ENCODE measurements around the gene STX5.
A peak's percentile ranks its signal among the peaks of the same experiment; 100 is the strongest.

Gene STX5

DNA sequence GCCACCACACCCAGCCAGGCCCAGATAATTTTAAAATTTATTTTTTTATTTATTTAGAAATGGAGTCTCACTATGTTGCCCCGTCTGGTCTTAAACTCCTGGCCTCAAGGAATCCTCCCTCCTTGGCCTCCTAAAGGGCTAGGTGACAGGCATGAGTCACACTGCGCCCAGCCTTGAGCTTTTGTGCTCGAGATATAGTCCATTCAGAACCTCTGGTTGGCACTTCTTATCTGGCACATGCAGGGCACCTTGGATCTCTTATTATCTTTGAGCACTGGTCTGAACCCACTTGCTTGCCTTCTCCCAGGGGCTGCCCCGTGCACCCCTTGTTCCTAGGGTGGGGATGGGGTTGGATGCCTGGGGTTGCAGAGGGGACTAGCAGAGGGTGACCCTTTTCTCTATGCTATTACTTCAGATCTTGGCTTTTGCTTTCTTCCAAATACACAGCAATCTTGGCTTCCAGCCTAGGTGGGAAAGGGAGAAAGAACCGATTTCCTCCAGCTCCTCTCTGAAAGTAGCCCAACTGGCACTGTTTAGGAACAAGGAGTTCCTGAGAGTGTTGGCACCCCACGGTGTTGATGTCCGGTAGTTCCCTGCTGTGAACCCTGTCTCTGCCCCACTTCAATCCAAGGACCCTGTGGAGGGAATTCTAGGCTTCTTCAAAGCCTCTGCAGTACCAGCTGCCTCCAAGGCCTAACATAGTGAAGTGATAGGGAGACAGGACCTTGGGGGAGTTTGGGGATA is 47.6 kb upstream of the STX5 start:
- Histone ChIP-seq H3K4me3 (ENCODE audit: low read depth in 1 of 2, low read length in 2 of 2) (peak overlapping the region in 1 of 2 experiments; percentile 83; a peak in 2 of 4 replicates), H3K27me3 (ENCODE audit: insufficient read depth, low read length, poor library complexity) (no peaks in the 10 kb centered on the region), H3K4me2 (ENCODE audit: insufficient read depth, low read length) (peak overlapping the region; percentile 85), H3K9me3 (ENCODE audit: insufficient read depth, low read length, severe bottlenecking) (no peaks in the 10 kb centered on the region), H4K20me1 (ENCODE audit: insufficient read depth, low read length) (peaks cover 27% of the 10 kb centered on the region), H3K36me3 (ENCODE audit: insufficient read depth, low read length) (peaks cover 66% of the 10 kb centered on the region), H3K9ac (ENCODE audit: low read depth, low read length) (peak overlapping the region; percentile 87), H2AFZ (ENCODE audit: low read depth, low read length) (no peak overlapping the region; the same call in 1 of the 2 replicates), H3K79me2 (ENCODE audit: insufficient read depth, low read length) (peaks cover 72% of the 10 kb centered on the region), H3K4me1 (ENCODE audit: insufficient read depth, low read length) (peaks cover 42% of the 10 kb centered on the region), H3K27ac (ENCODE audit: low read length) (peak overlapping the region; percentile 95)
- ATAC-seq (ENCODE audit: insufficient read depth, low read depth) = no peak
- DNase-seq = no peak
- TF ChIP-seq CTCF (IDR thresholded peaks at IDR 0.05; ENCODE audit: borderline replicate concordance, extremely low read depth, low read length, poor library complexity, severe bottlenecking) (no peak), EZH2 (IDR thresholded peaks at IDR 0.05; ENCODE audit: borderline replicate concordance, low read depth, low read length, severe bottlenecking) (no peak)

DNA sequence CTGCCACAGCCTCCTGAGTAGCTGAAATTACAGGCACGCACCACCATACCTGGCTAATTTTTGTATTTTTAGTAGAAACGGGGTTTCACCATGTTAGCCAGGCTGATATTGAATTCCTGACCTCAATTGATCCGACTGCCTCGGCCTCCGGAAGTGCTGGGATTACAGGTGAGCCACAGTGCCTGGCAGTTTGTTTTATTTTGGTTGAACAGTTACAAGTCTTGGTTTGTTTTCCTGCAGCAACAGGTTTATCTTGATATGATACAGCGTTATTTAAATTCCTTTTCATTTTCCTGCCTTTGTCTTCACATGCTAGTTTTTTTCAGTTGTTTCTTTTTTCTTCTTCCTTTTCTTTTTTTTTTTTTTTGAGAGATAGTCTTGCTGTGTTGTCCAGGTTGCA is 44.9 kb upstream of the STX5 start:
- H3K9me3 ChIP-seq (ENCODE audit: insufficient read depth, low read length, severe bottlenecking) = no peaks in the 10 kb centered on the region
- H3K4me2 ChIP-seq (ENCODE audit: insufficient read depth, low read length) = no peak overlapping the region
- no peak for DNase-seq
- ATAC-seq (ENCODE audit: insufficient read depth, low read depth) = no peak
- peaks cover 60% of the 10 kb centered on the region for H3K36me3 ChIP-seq (ENCODE audit: insufficient read depth, low read length)
- peaks cover 17% of the 10 kb centered on the region for H3K4me1 ChIP-seq (ENCODE audit: insufficient read depth, low read length)
- H3K27me3 ChIP-seq (ENCODE audit: insufficient read depth, low read length, poor library complexity) = no peaks in the 10 kb centered on the region
- H3K79me2 ChIP-seq (ENCODE audit: insufficient read depth, low read length) = peaks cover 47% of the 10 kb centered on the region
- H4K20me1 ChIP-seq (ENCODE audit: insufficient read depth, low read length) = peaks cover 2% of the 10 kb centered on the region; the same call in 1 of the 2 replicates
- no peak overlapping the region for H3K27ac ChIP-seq (ENCODE audit: low read length)
- no peak overlapping the region for H3K9ac ChIP-seq (ENCODE audit: low read depth, low read length)
- no peak for TF ChIP-seq EZH2 (IDR thresholded peaks at IDR 0.05; ENCODE audit: borderline replicate concordance, low read depth, low read length, severe bottlenecking)
- TF ChIP-seq CTCF (IDR thresholded peaks at IDR 0.05; ENCODE audit: borderline replicate concordance, extremely low read depth, low read length, poor library complexity, severe bottlenecking) = no peak
- H3K4me3 ChIP-seq (ENCODE audit: low read depth in 1 of 2, low read length in 2 of 2) = no peak overlapping the region
- no peak overlapping the region for H2AFZ ChIP-seq (ENCODE audit: low read depth, low read length)

DNA sequence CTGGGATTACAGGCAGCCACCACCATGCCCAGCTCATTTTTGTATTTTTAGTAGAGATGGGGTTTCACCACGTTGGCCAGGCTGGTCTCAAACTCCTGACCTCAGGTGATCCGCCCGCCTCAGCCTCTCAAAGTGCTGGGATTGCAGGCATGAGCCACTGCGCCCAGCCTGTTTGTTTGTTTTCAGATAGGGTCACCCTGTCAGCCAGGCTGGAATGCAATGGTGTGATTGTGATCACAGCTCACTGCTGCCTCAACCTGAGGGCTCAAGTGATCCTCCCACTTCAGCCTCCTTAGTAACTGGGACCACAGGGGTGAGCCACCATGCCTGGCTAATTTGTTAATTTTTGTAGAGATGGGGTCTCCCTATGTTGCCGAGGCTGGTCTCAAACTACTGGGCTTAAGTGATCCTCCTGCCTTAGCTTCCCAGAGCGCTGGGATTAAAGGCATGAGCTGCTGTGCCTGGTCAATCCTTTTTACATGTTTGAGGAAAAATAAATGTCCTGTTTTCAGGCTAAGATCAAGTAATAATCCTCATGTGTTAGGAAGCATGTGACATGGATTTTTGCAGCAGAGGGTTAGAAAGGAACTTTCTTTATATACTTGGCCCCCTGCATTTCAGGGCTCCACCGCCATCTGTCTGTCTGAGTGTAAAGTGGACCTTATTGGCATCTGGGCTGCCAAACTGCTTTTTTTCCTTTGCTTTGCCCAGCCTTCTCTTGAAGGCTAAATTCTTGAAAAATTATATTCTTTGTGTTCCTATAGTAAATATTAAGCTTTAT is 44.0 kb upstream of the STX5 start:
- Histone ChIP-seq H4K20me1 (ENCODE audit: insufficient read depth, low read length) (peaks cover 2% of the 10 kb centered on the region; the same call in 1 of the 2 replicates), H3K4me1 (ENCODE audit: insufficient read depth, low read length) (peaks cover 17% of the 10 kb centered on the region), H3K27me3 (ENCODE audit: insufficient read depth, low read length, poor library complexity) (no peaks in the 10 kb centered on the region), H3K4me3 (ENCODE audit: low read depth in 1 of 2, low read length in 2 of 2) (no peak overlapping the region), H3K79me2 (ENCODE audit: insufficient read depth, low read length) (peaks cover 40% of the 10 kb centered on the region), H3K4me2 (ENCODE audit: insufficient read depth, low read length) (no peak overlapping the region), H3K9ac (ENCODE audit: low read depth, low read length) (no peak overlapping the region), H3K36me3 (ENCODE audit: insufficient read depth, low read length) (peaks cover 57% of the 10 kb centered on the region), H2AFZ (ENCODE audit: low read depth, low read length) (no peak overlapping the region), H3K9me3 (ENCODE audit: insufficient read depth, low read length, severe bottlenecking) (no peaks in the 10 kb centered on the region), H3K27ac (ENCODE audit: low read length) (no peak overlapping the region)
- no peak for DNase-seq
- TF ChIP-seq CTCF (IDR thresholded peaks at IDR 0.05; ENCODE audit: borderline replicate concordance, extremely low read depth, low read length, poor library complexity, severe bottlenecking) = no peak
- TF ChIP-seq EZH2 (IDR thresholded peaks at IDR 0.05; ENCODE audit: borderline replicate concordance, low read depth, low read length, severe bottlenecking) = no peak
- no peak for ATAC-seq (ENCODE audit: insufficient read depth, low read depth)
